Activated CD8-positive, alpha-beta memory T cell treated with anti-CD3 and anti-CD28 coated beads, Interleukin-2, amount 50 U/mL, for 1 hour (primary cell): Measurements from ENCODE around the gene GLCE.

Experiments
- DNase-seq: peaks from one replicate; pipeline ENCODE4 v3.0.0-alpha.2; 2020; ENCODE audit errors: extremely low read depth

GLCE gene

GRCh38 chr15:69200832-69201745 is 40.7 kb downstream of the GLCE start:
- no peak for DNase-seq

DNA sequence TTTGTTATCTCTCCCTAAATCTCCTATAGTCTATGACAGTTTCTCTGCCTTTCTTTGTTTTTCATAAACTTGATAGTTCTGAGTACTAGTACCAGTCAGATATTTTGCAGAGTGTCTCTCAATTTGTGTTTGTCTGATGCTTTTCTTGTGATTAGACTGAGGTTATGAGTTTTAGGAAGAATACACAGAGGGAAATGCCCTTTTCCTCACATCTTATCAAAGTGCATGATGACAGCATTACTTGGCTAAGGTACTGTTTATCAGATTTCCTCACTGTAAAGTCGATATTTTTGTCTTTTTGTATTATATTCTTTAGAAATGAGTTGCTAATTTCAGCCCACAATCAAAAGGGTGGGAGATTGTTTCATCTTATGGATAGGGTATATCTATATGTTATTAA is 45.6 kb downstream of the GLCE start:
- DNase-seq: no peak

DNA sequence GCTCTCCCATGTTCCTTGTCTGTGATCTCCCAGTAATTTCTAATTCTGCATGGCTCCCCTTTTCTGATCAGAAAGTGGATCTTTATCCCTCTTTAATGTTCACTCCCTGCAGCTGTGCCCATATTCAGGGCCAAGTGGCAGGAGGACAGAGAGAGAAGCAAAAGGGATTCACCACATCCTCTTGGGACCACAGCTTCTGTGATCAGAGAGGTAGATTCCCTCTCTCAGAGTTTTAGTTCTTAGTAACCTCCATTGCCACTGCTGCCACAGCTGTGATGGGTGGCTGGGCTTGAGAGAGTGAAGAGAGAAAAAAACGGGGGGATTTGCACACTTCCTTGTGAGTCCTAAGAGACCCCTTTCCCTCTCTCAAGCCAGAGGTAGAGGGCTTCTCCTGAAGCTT is 49.2 kb downstream of the GLCE start:
- DNase-seq: no peak

GRCh38 chr15:69210574-69210973 is 50.1 kb downstream of the GLCE start:
- DNase-seq: no peak

DNA sequence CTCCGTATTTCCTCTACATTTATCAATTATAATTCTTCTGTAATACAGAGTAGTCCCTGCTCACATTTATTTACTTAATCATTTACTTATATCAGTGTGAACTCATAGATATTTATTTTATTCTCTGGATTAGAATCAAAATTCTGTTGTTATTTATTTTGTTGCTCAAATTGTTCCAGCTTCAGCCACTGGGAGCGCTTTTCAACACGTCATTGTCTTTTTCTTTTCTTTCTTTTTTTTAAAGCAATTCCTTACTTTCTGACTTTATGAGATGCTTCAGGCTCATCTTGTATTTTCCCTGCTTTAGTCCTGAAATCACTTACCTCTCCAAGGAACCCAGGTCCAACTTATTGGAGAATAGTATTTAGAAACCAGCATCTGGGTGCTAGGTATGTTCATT is 53.4 kb downstream of the GLCE start:
- DNase-seq: no peak

GRCh38 chr15:69215314-69216035 is 55.0 kb downstream of the GLCE start:
- DNase-seq: no peak

GRCh38 chr15:69217381-69217780 is 56.9 kb downstream of the GLCE start:
- no peak for DNase-seq

GRCh38 chr15:69219690-69220089 is 59.3 kb downstream of the GLCE start:
- no peak for DNase-seq

- DNase-seq: no peak
Observed at GRCh38 chr15:69222002-69222474, 61.6 kb downstream of the GLCE start.

DNA sequence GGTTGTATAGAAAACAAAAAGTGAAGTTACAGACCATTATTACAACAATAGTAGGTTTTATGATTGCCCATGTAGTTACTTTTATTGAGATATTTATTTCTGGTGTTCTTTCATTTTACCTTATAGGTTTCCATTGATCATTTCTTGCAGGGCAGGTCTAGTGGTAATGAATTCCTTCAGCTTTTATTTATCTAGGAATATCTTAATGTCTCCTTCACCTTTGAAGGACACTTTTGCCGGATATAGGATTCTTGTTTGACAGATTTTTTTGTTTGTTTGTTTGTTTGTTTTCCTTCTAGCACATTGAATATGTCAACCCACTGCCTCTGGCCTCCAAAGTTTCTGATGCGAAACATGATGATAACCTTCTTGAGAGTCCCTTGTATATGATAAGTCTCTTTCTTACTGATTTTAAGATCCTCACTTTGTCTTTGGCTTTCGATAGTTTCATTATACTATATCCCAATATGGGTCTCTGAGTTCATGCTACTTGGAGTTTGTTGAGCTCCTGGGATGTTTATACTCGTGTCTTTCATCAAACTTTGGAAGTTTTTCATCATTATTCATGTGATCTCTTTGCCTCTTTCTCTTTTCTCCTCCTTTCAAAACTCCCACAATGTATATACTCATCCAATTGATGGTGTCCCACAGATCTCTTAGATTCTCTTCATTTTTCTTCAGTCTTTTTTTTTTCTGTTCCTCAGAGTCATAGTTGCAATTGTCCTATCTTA is 62.8 kb downstream of the GLCE start:
- DNase-seq: no peak

- DNase-seq: no peak
Observed at GRCh38 chr15:69224383-69224782, 63.9 kb downstream of the GLCE start.

- no peak for DNase-seq
Observed at GRCh38 chr15:69225355-69226022, 65.1 kb downstream of the GLCE start.

DNA sequence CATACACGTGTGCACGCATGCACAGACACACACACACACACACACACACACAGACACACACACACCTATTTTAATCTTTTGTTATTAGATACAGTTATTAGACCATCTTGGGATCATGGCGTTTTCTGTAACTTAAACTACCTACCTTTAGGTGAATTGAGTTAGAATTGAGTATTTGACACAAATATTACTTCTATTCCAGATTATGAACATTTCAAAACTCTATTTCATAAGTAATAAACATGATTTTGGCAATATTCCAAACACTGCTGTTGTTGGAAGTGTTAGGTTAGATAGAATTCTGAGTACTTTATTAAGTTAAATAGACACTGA is 65.6 kb downstream of the GLCE start:
- no peak for DNase-seq

DNA sequence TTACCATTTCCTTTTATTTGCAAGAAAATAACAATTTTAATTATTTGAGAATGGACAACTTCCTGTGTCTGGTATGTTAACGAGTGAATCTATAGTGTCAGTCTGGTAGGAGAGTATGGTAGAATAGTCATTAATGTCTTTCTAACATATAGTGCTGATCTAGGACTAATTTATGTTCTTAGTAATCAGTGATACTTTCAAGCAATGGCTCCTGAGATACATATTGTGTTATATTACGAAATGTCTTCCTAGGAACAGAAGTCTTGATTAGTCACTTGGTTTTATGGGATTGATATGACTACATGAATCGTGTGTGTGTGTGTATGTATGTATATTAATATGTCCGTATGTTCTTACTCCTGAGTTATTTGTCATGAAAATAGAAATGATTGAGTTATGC is 71.7 kb downstream of the GLCE start:
- no peak for DNase-seq

DNA sequence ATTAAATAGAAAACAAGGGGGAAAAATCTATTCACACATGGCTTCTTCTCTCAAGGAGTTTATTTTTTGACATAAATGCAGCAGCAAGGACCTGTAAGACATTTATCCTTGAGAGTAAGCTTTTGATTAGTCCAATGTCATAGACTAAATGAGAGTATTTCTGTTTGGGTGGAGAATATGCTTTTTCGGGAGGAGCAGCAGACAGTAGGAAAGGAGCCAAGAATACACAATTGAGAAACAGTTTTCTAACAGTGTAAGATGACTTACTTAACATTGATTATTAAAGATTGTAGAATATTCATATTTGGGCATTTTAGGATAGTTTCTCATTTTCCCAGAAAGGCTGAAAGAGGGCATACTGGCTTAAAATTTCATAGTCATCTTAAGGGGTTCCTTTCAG is 72.3 kb downstream of the GLCE start:
- DNase-seq: no peak

DNA sequence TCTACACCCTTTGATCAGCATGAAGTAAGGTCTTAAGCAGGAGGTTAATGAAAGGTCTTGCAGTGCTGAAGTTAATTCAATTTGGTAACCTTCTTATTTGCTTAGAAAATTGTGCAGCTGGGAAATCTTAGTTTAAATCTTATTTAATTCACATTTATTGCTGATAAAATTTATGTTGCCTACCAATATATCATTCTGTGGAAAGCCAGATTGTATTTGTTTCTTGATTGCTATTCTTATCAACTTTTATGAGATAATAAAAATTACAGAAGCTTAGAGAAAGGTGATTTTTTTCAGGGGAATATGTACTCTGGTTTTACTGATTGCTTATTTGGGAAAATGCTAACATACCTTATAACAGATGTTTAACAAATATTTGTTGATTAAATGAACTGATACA is 74.2 kb downstream of the GLCE start:
- no peak for DNase-seq

GRCh38 chr15:69236505-69236904 is 76.1 kb downstream of the GLCE start:
- no peak for DNase-seq

- DNase-seq: no peak
Observed at GRCh38 chr15:69237718-69238117, 77.3 kb downstream of the GLCE start.

- DNase-seq: no peak
Observed at GRCh38 chr15:69244798-69245197, 84.4 kb downstream of the GLCE start.

DNA sequence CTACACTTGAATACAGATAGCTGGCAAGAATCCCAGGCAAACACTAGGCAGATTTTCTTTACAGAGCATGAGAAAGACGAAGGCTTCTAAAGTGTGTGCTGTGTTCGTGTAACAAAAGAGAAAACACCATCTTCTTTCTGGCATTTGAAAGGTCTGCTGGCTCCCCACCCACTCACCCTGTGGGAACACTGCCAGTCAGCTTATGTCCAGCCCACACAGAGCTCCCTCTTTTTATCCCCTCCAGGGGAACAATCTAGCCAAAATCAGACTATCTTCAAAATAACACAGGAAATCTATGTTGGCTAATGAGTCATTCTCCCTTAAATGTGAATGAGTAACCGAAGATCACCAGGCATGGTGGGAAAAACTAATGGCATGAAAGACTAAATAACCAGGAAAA is 92.7 kb downstream of the GLCE start:
- no peak for DNase-seq

- no peak for DNase-seq
Observed at GRCh38 chr15:69265347-69265955, 105.0 kb downstream of the GLCE start.

- DNase-seq: no peak
Observed at GRCh38 chr15:69271217-69271616, 110.8 kb downstream of the GLCE start.
